Transverse colon (tissue), 3 donors: Measurements from ENCODE around the gene ZWILCH.

ENCODE experiments used
- CTCF ChIP-seq, 5 experiments: fragments of 200-600 bp in 3 of 5; fragments of 450-650 bp in 2 of 5; sonication (generic) in 3 of 5; IDR thresholded peaks; 1 replicate in 2 of 5; 2 replicates in 3 of 5; pipeline ENCODE4 v1.5.1; 2016 to 2017; ENCODE audit warnings: antibody characterized with exemption in 5 of 5, inconsistent platforms in 3 of 5, mild to moderate bottlenecking in 2 of 5, moderate library complexity in 1 of 5
- POLR2A ChIP-seq: fragments of 450-650 bp; IDR thresholded peaks from one replicate; pipeline ENCODE4 v1.6.1; 2016; ENCODE audit warnings: antibody characterized with exemption, mild to moderate bottlenecking, moderate library complexity

DNA sequence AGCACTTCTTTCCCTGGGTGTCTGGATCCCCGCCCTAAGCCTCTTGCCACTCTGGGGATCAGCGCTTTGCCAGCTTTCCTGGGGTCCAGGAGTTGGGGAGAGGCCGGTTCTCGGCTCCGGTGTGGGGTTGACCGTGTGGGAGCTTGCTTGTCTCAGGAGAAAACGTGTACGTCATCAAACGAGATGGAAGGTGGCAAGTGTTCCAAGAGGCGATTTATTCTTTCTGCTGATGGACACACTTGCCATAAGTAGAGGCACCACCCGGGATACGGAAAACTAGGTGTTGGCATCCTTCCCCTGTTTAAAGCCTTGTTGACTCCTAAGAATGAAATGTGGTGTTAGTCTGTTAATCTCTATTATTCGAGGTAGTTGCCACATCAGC, 295 bp downstream of the ZWILCH start:
- TF ChIP-seq CTCF (IDR thresholded peaks at IDR 0.05): no peak
- no peak for TF ChIP-seq POLR2A
